PFSK-1 (cell line): ENCODE data around the gene IFRD2.

Source experiments
- POLR2AphosphoS5 ChIP-seq: IDR thresholded peaks from 2 replicates; pipeline ENCODE4 v1.6.1; 2012; ENCODE audit warnings: low read depth, mild to moderate bottlenecking, control low read depth, low read length, moderate library complexity
- SIN3A ChIP-seq: IDR thresholded peaks from 2 replicates; pipeline ENCODE4 v1.6.1; 2012; ENCODE audit warnings: mild to moderate bottlenecking, low read length, moderate library complexity, borderline replicate concordance; ENCODE audit not compliant: insufficient read depth

- TF ChIP-seq SIN3A (no peak), POLR2AphosphoS5 (no peak)
These were observed 15.5 kb downstream of the IFRD2 start for GRCh38 chr3:50276762-50277101.
